ENCODE data around the gene FKBP9.

DNA sequence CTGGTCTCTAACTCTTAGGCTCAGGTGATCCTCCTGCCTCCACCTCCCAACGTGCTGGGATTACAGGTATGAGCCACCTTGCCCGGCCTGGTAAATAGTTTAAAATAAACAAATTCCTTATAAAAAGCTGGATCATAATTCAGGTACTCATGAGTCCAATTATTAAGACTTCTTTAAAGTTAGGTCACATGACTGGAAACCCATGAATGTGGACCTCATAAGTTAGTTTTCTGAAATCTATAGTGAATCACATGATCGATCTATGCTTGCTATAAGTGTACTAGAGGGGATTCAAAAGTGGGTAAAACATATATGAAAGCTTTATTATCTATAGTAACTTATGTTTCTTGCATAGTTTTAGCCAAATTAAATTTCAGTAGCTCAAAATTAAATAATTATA lies 91.0 kb downstream of the FKBP9 start:
- TF ChIP-seq, protein P1, sequence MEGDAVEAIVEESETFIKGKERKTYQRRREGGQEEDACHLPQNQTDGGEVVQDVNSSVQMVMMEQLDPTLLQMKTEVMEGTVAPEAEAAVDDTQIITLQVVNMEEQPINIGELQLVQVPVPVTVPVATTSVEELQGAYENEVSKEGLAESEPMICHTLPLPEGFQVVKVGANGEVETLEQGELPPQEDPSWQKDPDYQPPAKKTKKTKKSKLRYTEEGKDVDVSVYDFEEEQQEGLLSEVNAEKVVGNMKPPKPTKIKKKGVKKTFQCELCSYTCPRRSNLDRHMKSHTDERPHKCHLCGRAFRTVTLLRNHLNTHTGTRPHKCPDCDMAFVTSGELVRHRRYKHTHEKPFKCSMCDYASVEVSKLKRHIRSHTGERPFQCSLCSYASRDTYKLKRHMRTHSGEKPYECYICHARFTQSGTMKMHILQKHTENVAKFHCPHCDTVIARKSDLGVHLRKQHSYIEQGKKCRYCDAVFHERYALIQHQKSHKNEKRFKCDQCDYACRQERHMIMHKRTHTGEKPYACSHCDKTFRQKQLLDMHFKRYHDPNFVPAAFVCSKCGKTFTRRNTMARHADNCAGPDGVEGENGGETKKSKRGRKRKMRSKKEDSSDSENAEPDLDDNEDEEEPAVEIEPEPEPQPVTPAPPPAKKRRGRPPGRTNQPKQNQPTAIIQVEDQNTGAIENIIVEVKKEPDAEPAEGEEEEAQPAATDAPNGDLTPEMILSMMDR (IDR thresholded peaks at IDR 0.05; ENCODE audit: extremely low read depth in 1 of 2, insufficient read depth in 1 of 2, low read depth in 1 of 2, low read length in 2 of 2), result no peak
- TF ChIP-seq MYC (IDR thresholded peaks at IDR 0.05; ENCODE audit: low read depth, low read length) (no peak), POLR2A (IDR thresholded peaks at IDR 0.05; ENCODE audit: low read depth, low read length) (no peak), JUN (IDR thresholded peaks at IDR 0.05; ENCODE audit: borderline replicate concordance, insufficient read depth, insufficient read length, low read depth) (no peak), EZH2 (IDR thresholded peaks at IDR 0.05; ENCODE audit: borderline replicate concordance, low read depth, low read length, severe bottlenecking) (no peak), POLR2AphosphoS5 (IDR thresholded peaks at IDR 0.05; ENCODE audit: insufficient read depth, low read depth, low read length) (no peak), FOS (IDR thresholded peaks at IDR 0.05; ENCODE audit: borderline replicate concordance, insufficient read depth, low read length) (no peak)
- TF ChIP-seq, protein P2, sequence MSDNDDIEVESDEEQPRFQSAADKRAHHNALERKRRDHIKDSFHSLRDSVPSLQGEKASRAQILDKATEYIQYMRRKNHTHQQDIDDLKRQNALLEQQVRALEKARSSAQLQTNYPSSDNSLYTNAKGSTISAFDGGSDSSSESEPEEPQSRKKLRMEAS (IDR thresholded peaks at IDR 0.05; ENCODE audit: insufficient read depth, insufficient read length), result no peak

Measured in endothelial cell of umbilical vein (primary cell).